GM18873 (cell line): ENCODE measurements around the gene NKX1-1.
"Not testable (repeated sequence)": the region's sequence is repeated elsewhere in the genome, so short reads cannot be mapped to it uniquely, and the experiment has no call there.

Experiments
- ATAC-seq: cut with Tn5 transposase; IDR thresholded peaks from one replicate; pipeline ENCODE4 v1.9.1; 2021; ENCODE audit warnings: mild to moderate bottlenecking, moderate library complexity, moderate number of reproducible peaks; ENCODE audit not compliant: unreplicated experiment, low FRiP score

NKX1-1 gene

DNA sequence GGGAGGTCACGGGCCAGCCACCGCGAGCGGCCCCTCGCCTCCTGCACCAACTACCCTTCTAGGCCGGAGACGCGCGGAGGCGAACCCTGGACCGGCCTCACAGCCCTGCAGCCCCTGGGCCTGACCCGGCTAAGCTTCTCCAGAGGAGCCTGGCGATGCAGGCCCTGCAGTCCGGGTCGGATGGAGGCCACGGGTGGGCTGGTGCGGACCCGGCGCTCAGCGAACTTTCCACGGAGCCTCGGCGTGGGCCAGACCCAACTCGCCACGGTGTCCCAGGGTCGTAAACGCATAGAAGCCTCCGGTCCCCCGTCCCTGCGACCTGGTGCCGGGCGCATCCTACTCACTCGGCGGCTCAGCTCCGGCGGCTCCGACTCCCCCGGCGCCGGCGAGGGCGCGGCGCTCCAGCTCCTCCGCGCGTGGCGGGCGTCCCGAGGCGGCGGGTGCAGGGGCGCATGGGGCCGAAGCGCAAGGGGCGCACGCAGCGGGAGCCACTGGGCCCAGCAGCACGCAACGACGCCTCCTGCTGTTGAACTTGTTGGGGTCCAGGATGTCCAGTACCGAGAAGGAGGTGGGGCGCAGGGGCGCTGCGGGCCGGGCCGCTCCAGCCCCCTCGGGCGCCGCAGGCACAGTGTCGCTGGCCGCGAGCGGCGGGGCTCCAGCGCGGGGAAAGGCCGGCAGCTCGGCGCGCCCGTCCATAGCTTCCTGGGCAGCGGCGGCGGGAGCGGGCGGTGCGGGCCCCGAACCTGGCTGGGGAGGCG, 427 bp downstream of the NKX1-1 start:
- no peak for ATAC-seq

DNA sequence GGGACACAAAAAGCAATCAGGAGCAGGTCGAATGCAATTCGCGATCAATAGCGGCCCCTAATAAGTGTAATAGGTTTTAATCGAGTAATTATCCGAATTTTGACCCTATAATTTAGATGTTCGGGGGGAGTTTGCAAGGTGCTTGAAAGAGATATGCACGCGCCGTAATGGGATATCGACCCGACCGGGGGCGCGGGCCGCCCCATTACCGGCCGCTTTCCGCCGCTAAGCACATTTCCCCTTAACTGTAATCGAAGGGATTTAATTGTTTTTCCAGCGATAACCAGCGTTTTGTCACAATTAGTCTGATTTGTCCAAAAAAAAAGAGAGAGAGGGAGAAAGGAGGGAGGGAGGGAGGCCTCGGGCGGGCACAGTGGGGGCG, 997 bp downstream of the NKX1-1 start:
- no peak for ATAC-seq

GRCh38 chr4:1404573-1405253, 1.5 kb downstream of the NKX1-1 start:
- ATAC-seq = no peak

DNA sequence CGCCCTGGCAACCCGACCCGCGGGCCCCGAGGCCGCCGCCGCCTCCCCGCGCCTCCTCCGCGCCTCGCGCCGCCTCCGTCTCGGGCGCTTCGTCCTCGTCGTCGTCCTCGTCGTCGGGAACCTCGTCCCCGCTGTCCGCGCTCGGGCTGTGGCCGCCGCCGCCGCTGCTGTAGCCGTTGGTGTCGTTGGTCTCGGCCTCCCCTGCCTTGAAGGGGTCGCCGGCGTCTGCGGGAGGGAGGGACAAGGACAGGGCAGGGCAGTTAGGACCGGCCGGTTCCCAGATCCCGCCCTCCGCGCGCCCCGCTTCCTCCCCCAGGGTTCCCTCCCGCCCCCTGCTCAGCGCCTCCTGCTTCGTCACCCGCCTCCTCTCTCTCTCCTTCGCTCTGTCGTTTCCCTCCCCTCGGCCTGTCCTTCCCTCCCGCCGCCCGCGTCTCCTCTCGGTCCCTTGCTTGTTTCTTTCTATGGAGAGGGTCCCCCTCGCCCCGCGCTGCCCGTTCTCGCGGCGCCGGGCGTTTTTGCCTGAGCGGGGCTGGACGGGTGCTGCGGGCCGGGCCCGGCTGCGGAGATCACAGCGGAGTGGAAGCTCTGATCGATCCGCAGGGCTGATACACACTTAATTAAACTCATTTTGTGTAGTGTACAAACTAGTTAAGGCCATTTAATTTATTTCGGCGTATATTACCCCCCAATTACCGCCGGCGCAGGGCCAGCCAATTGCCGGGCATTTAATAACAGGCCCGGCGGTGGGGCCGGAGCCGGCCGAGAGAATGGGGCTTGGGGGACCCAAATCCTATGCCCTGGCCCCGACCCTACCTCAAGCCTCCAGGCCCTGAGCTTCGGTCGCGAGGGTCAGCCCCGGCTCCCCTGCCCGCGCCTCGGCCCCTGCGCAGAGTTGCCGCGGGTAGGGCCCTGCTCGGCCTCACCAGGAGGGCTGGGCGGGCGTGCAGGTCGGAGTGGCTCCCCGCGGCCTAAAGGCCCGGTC, 2.4 kb downstream of the NKX1-1 start:
- ATAC-seq = no peak

DNA sequence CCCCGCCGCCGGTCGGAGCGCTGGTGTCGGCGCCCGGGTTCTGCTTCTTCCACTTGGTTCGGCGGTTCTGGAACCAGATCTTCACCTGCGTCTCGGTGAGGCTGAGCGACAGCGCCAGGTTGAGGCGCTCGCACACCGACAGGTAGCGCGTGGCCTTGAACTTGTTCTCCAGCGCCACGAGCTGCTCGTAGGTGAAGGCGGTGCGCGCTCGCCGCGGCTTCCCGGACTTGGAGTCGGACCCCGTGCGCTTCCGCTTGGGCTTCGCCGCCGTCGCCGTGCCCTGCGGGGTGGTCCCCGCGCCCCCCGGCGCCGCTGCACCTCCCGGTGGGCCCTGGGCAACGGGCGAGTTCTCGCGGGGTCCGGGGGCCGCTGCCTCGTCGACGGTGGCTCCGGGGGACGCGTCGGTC, 3.1 kb downstream of the NKX1-1 start:
- no peak for ATAC-seq

- no peak for ATAC-seq
These were observed 3.6 kb downstream of the NKX1-1 start for GRCh38 chr4:1402516-1403091.

GRCh38 chr4:1402021-1402515, 4.2 kb downstream of the NKX1-1 start:
- ATAC-seq = no peak

DNA sequence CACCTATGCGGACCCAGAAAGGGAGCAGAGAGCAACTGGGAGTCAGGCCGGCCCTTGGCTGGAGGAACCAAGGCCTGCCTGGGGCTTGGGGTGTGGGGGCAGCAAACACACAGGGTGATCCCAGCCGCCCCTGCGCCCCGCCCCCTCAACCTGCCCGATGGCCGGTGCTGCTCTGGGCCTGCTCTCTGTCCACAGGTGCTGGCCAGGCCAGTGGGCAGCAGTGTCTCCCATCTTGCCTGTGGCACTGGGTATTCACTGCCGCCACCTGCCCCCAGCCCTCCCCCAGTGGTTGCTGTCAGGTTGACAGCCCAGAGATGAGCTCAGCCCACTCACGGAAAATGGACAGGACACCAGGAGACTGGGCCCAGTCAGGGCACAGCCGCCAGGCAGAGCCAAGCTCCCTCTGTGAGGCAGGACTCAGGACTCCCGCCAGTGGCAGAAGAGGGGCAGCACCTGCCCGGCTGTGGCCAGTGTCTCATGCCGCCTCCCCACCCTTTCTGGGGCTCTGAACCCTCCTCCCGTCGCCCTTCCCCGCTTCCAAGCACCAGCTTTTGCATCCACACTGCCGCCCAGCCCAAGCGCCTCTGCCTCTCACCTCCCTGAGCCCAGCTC, 4.7 kb downstream of the NKX1-1 start:
- no peak for ATAC-seq

- no peak for ATAC-seq
These were observed 5.3 kb downstream of the NKX1-1 start for GRCh38 chr4:1400831-1401408.

DNA sequence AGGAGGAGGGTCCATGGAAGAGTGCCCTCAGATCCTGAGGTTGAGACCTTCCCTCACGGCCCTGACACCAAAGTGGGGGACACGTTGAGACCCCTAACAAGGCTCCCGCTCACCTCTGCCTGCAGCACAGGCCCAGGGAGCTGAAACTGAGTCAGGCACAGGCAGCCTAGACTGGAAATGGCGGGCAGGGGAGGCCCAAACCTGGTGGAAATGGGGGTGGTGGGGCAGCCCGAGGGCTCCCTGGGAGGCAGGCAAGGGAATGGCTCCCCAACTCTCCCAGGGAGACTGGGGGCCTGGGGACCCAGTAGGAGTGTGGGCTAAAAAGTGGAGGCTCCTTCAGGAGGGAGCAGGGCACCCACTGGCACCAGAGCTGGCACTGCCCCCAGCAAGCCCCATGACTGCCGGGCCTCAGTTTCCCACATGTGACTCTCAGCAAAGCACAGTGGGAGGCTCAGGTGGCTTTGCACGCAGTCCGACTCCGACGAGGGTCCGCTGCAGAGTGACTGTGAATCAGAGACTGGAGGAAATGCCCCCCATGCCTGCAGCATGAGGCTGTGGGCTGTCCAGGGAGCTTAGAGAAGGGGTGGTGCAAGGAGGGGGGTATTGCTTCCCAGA, 5.9 kb downstream of the NKX1-1 start:
- ATAC-seq = no peak

DNA sequence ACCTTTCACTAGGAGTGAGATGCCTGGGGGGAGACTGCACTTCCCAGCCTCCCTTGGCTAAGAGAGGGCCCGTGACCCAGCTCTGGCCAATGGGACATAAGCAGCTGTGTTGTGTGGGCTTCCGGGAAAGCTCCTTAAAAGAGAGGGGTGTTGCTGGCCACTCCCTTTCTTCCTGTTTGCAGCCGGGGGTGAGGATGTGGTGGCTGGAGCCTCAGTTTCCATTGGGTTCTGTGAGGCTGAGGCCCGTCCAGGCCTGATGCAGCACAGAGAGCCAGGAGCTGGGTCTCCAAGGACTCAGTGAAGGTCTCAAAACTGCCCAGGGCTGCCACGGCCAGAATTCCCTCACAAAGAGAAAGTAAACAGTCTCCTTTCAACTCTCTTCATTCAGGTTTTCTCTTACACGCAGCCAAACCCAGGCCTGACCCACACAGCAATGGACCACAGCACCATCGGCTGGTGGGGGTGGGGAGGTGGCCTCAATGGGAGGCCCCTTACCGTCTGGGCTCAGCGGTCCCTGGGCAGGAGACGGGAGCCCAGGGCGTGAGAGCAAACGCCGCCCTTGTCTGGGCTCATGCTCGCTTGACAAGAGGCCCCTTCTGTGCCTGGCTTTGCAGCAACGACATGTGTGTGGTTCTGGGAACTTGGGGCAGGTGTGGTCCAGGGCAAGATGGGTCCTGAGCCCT, 6.6 kb downstream of the NKX1-1 start:
- ATAC-seq = no peak

- no peak for ATAC-seq
These were observed 7.3 kb downstream of the NKX1-1 start for GRCh38 chr4:1398681-1399507.

GRCh38 chr4:1396806-1397455, 9.3 kb downstream of the NKX1-1 start:
- ATAC-seq = no peak

DNA sequence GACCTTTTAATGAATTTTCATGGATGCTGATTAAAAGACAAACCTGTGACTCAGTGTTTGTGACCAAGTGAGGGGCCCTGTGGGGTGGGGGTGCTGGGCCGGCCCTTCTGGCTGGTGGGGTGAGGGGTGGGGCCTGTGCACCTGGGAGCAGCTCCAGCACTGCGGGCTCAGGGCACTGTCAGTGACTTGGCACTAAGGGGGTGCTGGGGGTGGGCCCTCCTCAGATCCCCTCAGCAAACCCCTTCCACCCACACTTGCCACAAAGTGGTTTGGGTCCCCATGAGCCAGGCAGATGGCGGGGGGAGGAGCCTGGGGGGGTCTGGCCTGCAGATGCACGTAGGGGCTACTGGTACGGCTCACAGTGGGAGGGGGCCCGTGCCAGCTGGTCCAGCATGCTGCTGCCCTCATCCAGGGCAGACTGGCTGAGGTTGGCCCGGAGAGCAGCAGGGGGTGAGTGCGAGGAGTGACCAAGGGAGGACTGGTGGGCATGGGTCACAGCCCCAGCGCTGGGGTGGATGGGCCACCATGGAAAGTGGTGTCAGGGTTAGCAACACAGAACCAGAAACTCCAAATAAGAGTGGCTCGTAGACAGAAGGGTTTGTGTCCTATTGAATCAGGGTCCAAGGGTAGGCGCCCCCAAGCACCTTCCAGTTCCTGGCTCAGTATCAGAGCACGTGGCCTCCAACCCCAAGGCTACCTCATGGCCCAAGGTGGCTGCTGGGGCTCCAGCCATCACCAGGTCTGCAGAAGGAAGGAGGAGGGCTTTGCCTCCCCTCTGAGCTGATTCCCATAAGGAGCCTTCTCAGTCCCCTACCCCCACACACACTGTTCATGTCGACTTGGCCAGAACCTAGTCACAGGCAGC, 10.1 kb downstream of the NKX1-1 start:
- no peak for ATAC-seq

GRCh38 chr4:1395389-1395820, 10.8 kb downstream of the NKX1-1 start:
- not testable (repeated sequence) for ATAC-seq
